ENCODE data around the gene GLRA3. TPM values are rescaled to one million over a fixed set of nuclear protein-coding genes. Genes with fewer than 3 reads are reported as not detected.

GLRA3 gene
- polyA plus RNA-seq, 1 experiment, result not detected

DNA sequence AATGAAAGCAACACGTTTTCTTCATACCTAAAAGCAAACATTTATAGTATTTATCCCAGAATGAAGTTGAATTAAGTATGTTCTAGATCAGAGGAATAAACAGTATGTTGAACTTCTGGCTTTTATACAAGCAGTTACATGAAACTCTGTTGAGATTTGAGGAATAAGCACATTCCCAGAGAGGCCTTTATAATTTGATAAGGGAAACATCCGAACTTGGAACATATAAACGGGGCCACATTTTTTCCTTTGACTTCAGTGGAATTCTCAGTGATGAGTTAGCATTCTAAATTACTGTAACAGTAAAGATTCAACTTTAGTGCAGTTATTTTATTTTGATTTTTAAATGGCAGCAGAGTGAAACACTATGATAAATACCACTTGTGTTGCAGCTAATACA, 119.5 kb downstream of the GLRA3 start:
- DNase-seq (ENCODE audit: low read depth), result no peak
- Histone ChIP-seq H3K36me3 (ENCODE audit: control insufficient read depth, insufficient read depth, low read length) (no peaks in the 10 kb centered on the region), H3K27me3 (ENCODE audit: control insufficient read depth, insufficient read depth, low read length) (no peaks in the 10 kb centered on the region), H3K4me3 (ENCODE audit: low read depth, low read length) (no peak overlapping the region)
- CTCF ChIA-PET, result no interaction called here
- POLR2A ChIA-PET, result no interaction called here
- TF ChIP-seq CTCF (IDR thresholded peaks at IDR 0.05; ENCODE audit: insufficient read depth, low read depth, low read length), result no peak

DNA sequence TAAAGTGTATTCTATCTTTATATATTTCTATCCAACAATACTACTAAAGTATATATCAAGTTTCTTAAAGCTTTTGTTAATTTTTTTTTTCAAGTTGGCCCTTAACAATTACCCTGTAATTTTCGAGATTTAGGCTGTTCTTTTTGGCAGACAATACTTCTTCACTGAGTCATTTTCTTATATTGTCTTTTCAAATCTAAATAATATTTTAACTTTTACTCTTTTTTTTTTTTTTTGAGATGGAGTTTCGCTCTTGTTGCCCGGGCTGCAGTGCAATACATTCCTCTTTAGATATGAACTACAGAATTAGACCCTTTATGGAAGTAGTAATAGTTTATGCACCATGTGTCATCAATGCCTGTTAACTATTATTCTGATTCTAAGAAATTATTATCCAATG, 120.7 kb downstream of the GLRA3 start:
- Histone ChIP-seq H3K27me3 (ENCODE audit: control insufficient read depth, insufficient read depth, low read length) (no peaks in the 10 kb centered on the region), H3K36me3 (ENCODE audit: control insufficient read depth, insufficient read depth, low read length) (no peaks in the 10 kb centered on the region), H3K4me3 (ENCODE audit: low read depth, low read length) (no peak overlapping the region)
- no peak for TF ChIP-seq CTCF (IDR thresholded peaks at IDR 0.05; ENCODE audit: insufficient read depth, low read depth, low read length)
- DNase-seq (ENCODE audit: low read depth), result no peak
- ChIA-PET CTCF (no interaction called here), POLR2A (no interaction called here)

DNA sequence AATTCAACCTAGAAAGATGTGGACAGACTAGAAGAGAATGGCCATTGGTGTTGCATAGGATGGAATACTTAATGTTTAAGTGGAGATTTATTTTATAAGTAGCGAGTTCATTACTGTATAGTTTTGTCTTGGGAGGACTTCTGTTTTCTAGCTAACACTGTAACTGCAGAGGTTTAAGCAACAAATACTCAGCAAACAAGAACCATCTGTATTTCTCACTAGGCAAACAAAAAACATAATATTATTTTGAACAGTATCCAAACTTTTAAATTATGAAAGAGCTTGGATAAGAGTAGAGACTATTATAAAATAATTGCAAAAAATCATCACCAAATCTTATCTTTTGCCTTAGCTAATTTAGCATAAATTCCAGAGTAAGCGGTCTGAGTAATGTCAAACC, 121.1 kb downstream of the GLRA3 start:
- DNase-seq (ENCODE audit: low read depth), result no peak
- H3K36me3 ChIP-seq (ENCODE audit: control insufficient read depth, insufficient read depth, low read length), result no peaks in the 10 kb centered on the region
- TF ChIP-seq CTCF (IDR thresholded peaks at IDR 0.05; ENCODE audit: insufficient read depth, low read depth, low read length), result no peak
- H3K27me3 ChIP-seq (ENCODE audit: control insufficient read depth, insufficient read depth, low read length), result no peaks in the 10 kb centered on the region
- ChIA-PET POLR2A (no interaction called here), CTCF (no interaction called here)
- H3K4me3 ChIP-seq (ENCODE audit: low read depth, low read length), result no peak overlapping the region

- ChIA-PET CTCF (no interaction called here), POLR2A (interaction anchor here (0.6 kb wide), 1 partner anchor 18 kb away, joined by 4 read pairs; no protein-coding TSS in a partner anchor)
- DNase-seq (ENCODE audit: low read depth), result no peak
Measured at GRCh38 chr4:174707051-174707676, 121.9 kb downstream of the GLRA3 start.

DNA sequence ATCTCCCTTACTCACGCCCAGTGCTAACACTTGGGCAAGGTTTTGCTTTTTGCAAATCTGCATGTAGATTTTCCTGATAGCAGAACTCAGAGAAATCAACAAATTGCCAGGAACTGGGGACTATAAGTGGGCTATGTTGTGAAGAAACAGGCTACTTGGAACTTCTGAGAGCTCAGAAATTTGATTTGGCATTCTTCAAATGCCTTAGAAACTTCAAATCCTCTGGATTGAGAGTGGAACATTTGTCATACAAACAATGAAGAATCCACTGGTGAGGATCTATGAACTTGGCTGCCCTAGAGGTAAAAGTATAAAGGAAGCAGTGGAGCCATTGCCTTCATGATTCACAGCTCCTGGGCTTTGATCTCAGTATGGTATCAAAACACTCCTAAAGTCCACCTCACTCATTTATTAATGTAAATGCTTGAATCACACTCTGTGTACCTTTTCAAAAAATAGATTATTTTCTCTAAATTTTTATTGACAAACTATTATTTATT, 126.0 kb downstream of the GLRA3 start:
- DNase-seq (ENCODE audit: low read depth), result no peak
- H3K27me3 ChIP-seq (ENCODE audit: control insufficient read depth, insufficient read depth, low read length), result no peaks in the 10 kb centered on the region
- no peak for TF ChIP-seq CTCF (IDR thresholded peaks at IDR 0.05; ENCODE audit: insufficient read depth, low read depth, low read length)
- H3K36me3 ChIP-seq (ENCODE audit: control insufficient read depth, insufficient read depth, low read length), result no peaks in the 10 kb centered on the region
- POLR2A ChIA-PET, result no interaction called here
- CTCF ChIA-PET, result no interaction called here
- H3K4me3 ChIP-seq (ENCODE audit: low read depth, low read length), result no peak overlapping the region

More at GRCh38 chr4:174707051-174707676, 121.9 kb downstream of the GLRA3 start:
- Histone ChIP-seq H3K36me3 (ENCODE audit: control insufficient read depth, insufficient read depth, low read length) (no peaks in the 10 kb centered on the region), H3K27me3 (ENCODE audit: control insufficient read depth, insufficient read depth, low read length) (no peaks in the 10 kb centered on the region), H3K4me3 (ENCODE audit: low read depth, low read length) (no peak overlapping the region)
- TF ChIP-seq CTCF (IDR thresholded peaks at IDR 0.05; ENCODE audit: insufficient read depth, low read depth, low read length), result no peak
